GM21529 (cell line): ENCODE results near the gene PTPN4.
"Not testable (repeated sequence)": the region's sequence is repeated elsewhere in the genome, so short reads cannot be mapped to it uniquely, and the experiment has no call there.

Experiments used
- ATAC-seq: cut with Tn5 transposase; IDR thresholded peaks from one replicate; pipeline ENCODE4 v1.9.1; 2021; ENCODE audit not compliant: unreplicated experiment

The PTPN4 gene

DNA sequence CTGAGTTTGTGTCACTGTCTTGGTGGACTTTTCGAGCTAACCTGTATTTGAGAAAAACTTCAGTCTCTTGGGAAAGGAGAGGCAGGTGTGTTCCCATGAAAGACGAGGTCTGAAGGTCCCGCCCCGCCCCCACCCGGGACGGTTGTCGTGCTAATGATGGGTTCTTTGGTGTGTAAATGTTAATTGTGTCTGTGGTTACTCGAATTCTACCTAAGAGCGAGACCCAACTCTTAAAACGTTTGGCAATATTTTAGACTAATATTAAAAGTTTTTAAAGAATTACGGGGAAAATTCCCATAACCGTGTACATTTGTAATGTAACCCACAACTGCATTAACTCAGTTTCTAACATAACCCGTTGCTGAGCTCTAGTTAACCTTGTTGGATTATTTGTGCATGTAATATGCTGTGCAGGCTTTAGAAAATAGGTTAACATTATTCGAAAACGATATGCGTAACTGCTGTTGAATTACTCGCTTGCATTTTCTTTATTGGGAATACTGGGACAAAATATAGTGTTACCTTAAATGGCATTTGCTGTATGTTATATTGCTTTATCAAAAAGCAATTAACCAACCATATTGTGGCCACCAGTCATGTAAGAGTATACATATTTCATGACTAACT, 254.0 kb downstream of the PTPN4 start:
- no peak for ATAC-seq

DNA sequence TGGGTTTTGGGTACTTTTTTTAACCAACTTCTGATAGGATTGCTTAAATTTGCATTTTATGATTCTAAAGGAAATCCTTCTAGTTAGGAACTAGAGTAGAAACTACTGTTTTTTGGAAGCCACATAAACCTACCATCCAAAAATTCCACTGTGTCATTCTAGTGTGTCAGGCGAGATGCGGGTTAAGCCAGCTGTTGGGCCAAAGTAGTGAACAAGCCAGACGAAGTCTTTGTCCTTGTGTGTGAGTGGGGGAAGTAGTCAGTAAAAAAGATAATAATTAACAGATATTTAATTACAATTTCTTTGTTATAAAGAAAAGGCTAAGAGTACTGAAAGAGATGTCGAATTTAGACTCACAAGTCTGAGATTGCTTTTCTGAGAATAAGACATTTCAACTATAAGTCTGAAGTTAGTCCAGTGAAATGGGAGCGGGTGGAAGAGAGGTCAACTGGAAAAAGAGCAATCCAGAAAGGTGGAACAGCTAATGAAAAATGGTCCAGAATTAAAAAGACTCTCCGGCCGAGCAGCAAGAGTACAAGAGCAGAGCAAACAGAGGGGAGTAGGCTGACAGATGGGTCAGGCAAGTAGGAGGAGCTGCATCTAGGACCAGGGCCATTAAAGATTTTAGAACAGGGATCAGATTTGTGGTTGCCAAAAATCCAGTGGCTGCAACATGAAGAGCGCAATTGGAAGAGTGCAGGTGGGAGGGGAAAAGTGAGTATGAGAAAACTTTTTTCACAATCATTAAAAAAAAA, 254.7 kb downstream of the PTPN4 start:
- no peak for ATAC-seq

DNA sequence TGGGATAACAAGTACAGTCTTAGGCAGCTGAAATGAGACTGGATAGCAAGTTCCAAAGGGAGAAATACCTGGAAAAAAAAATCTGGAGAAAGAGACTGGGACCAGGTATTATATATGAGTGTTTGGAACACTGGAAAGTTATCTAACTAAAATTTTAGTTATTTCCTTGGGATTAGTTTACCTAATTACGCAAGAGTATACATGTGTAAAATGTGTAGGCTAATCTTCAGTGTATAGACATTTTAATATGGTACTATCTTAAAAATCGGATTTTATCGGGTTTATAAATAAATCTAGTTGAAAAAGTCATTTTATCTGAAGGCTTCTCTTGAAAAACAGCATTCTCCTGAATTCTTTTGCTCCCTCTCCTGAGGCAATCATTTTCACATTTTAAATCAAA, 257.1 kb downstream of the PTPN4 start:
- no peak for ATAC-seq

DNA sequence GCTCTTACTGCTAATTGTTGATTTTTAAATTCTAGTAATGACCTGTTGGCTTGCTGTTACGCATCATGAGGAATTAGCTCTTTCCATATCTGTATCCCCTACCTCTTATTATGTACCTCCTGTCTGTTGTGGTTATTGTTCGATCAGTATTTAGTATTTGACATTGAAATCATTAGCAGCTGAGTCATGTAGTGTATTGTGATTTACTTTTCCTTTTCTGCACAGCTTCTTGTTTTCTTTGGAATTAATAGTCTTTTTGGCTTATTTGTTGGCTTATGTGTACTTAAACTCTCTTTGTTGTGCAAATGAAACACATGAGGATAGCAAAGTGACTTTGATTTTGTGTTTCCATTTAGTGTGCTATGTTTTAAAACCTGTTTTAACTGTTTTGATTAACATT, 257.5 kb downstream of the PTPN4 start:
- ATAC-seq, result no peak

DNA sequence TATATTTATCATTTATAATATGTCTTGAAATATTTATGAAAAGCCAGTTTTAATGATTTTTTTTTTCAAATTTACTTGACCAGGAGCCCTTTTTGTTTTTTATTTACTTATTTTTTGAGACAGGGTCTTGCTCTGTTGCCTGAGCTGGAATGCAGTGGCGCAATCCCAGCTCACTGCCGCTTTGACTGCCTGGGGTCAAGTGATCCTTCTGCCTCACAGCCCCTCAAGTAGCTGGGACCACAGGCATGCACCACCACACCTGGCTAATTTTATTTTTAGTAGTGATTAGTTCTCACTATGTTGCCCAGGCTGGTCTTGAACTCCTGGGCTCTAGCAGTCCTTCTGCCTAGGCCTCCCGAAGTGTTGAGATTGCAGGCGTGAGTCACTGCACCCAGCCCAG, 258.8 kb downstream of the PTPN4 start:
- no peak for ATAC-seq

DNA sequence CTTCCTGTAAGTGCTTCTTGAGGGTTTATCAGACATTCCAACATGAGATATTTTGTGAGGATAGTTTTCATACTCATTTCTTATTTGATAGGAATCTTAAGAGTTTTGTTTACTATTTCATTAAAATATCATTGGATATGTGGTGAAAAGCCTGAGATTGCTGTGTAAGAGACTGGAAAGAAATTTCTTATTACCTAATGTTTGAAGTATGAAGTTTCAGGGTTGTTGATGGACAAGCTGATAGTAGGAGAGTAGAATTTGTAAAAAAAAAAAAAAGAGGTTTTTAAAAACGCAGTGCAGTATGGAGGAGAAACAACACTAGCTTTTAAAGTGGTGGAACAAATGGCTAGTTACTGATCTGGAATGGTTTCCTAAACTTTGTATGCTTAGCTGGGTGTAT, 260.8 kb downstream of the PTPN4 start:
- ATAC-seq, result no peak

DNA sequence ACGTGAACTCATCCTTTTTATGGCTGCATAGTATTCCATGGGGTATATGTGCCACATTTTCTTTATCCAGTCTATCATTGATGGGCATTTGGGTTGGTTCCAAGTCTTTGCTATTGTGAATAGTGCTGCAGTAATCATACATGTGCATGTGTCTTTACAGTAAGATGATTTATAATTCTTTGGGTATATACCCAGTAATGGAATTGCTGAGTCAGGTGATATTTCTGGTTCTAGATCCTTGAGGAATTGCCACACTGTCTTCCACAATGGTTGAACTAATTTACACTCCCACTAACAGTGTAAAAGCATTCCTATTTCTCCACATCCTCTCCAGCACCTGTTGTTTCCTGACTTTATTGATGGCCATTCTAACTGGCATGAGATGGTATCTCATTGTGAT, 262.8 kb downstream of the PTPN4 start:
- not testable (repeated sequence) for ATAC-seq

DNA sequence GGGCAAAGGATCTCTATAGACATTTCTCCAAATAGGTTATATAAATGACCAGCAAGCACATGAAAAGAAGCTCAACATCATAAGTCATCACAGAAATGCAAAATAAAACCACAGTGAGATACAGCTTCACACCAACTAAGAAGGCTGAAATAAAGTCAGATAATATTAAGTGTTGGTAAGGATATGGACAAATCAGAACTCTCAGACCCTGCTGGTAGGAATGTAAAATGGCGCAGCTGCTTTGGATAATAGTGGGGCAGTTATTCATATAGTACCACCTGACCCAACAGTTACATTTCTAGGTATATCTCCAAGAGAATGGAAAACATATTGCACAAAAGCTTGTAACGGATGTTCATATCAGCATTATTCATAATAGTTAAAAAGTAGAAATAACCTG, 267.2 kb downstream of the PTPN4 start:
- ATAC-seq, result no peak

DNA sequence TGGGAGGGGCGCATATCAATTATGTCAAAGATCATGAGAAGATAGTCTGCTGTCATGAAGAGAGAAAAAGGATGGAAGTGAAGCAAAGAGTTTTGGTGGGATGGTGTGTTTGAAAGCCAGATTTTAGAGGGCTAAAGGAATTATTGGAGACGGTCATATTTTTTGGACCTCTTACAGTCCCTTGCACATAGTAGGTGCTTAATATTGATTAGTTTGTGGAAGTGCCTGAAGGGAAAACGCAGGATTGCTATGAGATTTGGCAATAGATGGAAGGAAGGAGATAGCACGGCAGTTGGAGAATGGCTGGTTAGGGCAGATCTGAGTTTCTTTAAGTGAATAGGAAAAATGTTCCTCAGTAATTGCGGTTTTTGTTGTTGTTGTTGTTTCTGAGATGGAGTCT, 269.1 kb downstream of the PTPN4 start:
- no peak for ATAC-seq

DNA sequence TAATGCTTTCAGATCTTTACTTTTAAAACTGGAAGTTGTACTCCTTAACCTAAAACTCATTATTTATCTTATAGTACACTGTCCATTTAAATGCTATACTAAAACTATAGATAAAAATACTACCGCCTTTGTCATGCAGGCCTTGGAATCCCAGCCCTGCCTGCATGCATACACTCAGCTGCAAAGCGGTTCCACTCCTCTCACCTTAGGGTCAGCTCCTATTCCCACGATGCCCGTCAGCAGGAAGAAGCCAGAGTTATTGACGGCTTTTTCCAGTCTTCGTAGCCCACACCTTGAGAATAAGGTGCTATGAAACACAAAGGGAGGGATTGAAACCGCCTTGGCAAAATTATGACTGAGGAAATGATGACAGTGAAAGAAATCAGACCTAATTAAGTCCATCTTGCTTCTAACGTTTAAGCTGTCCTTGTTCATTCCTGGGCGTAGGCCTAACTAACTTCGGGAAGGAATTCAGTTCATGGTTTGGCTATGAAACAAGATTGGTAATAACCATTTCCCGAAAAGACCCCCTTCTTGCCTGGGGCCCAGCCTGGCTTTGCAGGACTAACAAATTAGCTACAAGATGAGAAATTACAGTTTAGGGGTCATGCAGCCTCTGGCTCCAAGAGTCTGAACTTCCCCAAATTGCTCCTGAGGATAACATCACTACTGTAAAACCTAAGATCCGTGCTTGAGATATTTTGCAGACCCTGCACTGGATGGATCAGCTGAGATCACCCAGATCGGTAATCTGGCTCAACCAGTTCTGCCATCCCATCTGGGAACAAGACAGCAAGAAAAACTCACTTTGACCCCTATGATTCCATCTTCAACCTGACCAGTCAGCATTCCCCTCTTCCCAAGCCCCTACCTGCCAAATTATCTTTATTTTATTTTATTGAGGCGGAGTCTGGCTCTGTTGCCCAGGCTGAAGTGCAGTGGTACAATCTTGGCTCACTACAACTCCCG, 270.2 kb downstream of the PTPN4 start:
- no peak for ATAC-seq

DNA sequence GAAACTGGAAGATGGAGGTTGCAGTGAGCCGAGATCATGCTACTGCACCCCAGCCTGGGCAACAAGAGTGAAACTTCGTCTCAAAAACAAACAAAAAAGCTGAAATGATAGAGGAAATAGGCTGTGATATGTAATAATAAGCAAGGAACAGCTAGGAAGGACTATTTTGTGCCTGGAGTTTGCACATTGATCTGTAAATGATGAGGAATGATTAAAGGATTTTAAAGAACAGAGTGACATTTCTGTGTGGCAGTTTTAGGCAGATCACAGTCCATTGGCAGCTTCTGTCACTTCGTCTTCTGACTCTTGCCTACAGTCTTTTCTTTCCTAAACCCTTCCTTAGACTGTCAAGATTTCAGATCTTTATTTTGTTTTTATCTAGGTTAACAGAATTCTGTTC, 272.6 kb downstream of the PTPN4 start:
- ATAC-seq, result no peak
